IPS-20b (cell line): ENCODE data around the gene MKNK1.

Source experiments
- H3K27ac ChIP-seq: one replicate; pipeline ENCODE4 v1.5.1; 2013; ENCODE audit warnings: low read length
- H3K27me3 ChIP-seq: 2 replicates; pipeline ENCODE4 v1.6.1; 2013; ENCODE audit warnings: mild to moderate bottlenecking, low read length, inconsistent platforms; ENCODE audit not compliant: insufficient read depth
- H3K36me3 ChIP-seq: 2 replicates; pipeline ENCODE4 v1.6.1; 2013; ENCODE audit warnings: low read depth, mild to moderate bottlenecking, inconsistent platforms, low read length, moderate library complexity; ENCODE audit not compliant: insufficient read depth
- H3K4me1 ChIP-seq: 2 replicates; pipeline ENCODE4 v1.6.1; 2013; ENCODE audit warnings: mild to moderate bottlenecking, control low read depth, inconsistent platforms, low read length, moderate library complexity; ENCODE audit not compliant: insufficient read depth
- H3K4me3 ChIP-seq: 2 replicates; pipeline ENCODE4 v1.5.1; 2013; ENCODE audit warnings: mild to moderate bottlenecking, low read length, inconsistent platforms
- H3K9ac ChIP-seq: 2 replicates; pipeline ENCODE4 v1.6.1; 2013; ENCODE audit warnings: low read depth, mild to moderate bottlenecking, inconsistent platforms, low read length, moderate library complexity
- H3K9me3 ChIP-seq: 2 replicates; pipeline ENCODE4 v1.6.1; 2013; ENCODE audit warnings: mild to moderate bottlenecking, low read depth, low read length, inconsistent platforms; ENCODE audit not compliant: insufficient read depth

The MKNK1 gene

DNA sequence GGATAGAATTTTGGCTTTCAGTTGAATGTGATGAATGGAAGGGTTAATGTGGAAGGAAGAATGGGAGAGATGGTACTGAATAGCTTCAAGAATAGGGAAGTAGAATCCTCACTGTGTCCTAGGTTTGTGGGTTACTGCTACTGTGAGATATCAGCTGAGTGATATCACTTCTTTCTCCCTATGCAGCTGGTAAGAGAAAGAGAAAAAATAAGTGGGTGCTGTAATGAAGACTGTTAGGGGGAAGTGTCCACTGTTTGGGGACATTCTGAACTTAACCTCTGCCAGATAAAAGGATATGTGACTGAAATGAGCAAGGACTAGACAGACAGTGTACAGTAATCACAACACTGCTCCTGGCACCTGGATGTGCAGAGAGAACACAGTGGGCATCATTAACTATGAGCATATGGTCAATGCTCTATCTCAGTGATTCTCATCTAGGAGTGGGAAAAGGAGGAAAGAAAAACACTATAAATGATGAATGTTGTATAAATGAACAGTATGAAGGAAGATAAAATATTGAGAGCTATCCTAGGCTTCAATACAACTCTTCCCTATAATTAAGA, 38.1 kb upstream of the MKNK1 start:
- Histone ChIP-seq H3K4me3 (no peak overlapping the region), H3K9ac (no peak overlapping the region), H3K4me1 (no peaks in the 10 kb centered on the region), H3K9me3 (no peaks in the 10 kb centered on the region), H3K27ac (no peak overlapping the region), H3K27me3 (no peaks in the 10 kb centered on the region), H3K36me3 (peaks cover 29% of the 10 kb centered on the region)

DNA sequence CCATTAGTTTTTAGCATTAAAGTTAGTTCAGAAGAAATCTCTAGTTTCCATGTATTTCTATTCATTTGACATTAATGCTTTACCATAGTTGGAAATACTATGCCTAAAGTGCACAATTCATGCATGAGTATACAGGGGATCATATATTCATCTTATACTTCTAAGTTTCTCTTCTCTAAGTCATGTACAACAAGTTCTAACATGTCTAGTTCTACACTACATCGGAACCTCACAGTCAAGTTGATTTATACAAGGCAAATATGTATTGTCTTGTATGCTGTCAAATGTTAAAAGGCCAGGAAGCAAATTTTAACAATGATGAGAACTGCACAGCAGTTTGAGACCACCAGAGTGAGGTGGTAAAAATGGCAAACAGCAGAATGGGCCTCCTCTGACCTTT, 35.5 kb upstream of the MKNK1 start:
- no peaks in the 10 kb centered on the region for H3K4me1 ChIP-seq
- H3K27me3 ChIP-seq, result no peaks in the 10 kb centered on the region
- H3K9ac ChIP-seq, result no peak overlapping the region
- H3K36me3 ChIP-seq, result peaks cover 44% of the 10 kb centered on the region
- no peaks in the 10 kb centered on the region for H3K9me3 ChIP-seq
- no peak overlapping the region for H3K27ac ChIP-seq
- no peak overlapping the region for H3K4me3 ChIP-seq

DNA sequence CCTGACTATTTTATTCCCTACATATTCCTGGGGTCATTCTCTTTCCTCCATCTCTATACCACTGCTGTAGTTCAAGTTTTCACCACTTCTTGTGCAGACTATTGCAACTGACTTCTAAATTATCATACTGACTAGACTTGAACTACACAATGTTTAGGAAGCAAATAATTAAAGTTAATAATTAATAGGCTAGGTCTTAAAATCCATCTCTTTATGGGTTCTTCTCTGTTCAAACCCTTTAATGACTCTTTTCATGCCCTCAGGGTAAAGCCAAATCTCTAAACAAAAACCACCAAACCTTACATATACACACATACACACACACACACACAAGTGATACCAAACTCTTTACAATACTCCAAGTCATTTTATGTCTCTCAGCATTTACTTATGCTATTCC, 34.9 kb upstream of the MKNK1 start:
- Histone ChIP-seq H3K4me3 (no peak overlapping the region), H3K4me1 (no peaks in the 10 kb centered on the region), H3K27ac (no peak overlapping the region), H3K27me3 (no peaks in the 10 kb centered on the region), H3K9me3 (no peaks in the 10 kb centered on the region), H3K36me3 (peaks cover 51% of the 10 kb centered on the region), H3K9ac (no peak overlapping the region)

DNA sequence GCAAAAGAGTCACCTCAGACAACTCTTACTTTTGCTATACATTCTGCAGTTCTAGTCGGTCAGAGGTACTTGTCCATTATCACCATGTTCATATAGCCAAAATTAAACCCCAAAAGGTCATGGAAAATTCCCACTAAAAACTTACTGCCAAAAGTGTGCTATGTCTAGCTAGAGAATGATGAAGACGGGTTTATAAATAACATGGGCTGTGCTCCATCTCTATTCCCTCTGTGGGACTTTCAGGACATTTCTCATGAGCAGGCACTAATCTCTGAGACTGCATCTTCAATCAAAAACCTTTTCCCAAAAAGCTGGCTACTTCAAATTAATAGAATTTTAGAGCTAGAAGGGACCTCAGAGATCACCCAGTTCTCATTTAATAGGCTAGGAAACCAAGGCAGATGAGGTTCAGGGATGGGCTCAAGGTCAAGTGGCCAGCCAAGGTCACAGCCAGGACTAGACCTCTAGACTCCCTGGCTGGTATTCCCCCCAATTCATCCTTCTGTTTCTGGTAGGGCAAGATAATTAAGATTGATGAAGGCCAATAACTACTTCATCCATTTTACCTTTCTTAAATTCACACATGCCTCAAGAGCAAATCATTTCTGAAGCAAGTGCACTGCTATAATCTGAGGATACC, 33.5 kb upstream of the MKNK1 start:
- Histone ChIP-seq H3K4me1 (no peaks in the 10 kb centered on the region), H3K27me3 (no peaks in the 10 kb centered on the region), H3K9ac (no peak overlapping the region), H3K4me3 (no peak overlapping the region), H3K36me3 (peaks cover 56% of the 10 kb centered on the region), H3K27ac (no peak overlapping the region), H3K9me3 (no peaks in the 10 kb centered on the region)

DNA sequence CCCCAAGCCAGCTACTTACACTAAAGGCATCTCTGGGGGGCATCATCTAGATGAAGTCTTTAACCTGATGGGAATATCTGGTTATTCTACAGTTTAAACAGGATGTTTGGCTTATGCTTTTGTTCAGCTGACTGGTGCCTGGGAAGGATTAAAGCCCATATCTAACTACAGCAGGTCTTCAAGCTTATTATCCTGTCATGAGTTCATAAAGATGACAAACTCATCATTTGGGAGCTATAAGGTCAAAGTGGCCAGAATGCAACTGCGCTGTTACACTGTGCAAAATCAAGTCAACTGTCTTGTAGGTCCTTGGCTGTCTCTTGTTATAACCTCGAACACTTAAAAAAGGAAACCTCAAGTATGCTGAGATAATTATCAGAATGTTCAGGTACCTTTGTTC, 31.1 kb upstream of the MKNK1 start:
- Histone ChIP-seq H3K36me3 (peaks cover 59% of the 10 kb centered on the region), H3K4me3 (no peak overlapping the region), H3K4me1 (no peaks in the 10 kb centered on the region), H3K9me3 (no peaks in the 10 kb centered on the region), H3K9ac (no peak overlapping the region), H3K27ac (no peak overlapping the region), H3K27me3 (no peaks in the 10 kb centered on the region)

DNA sequence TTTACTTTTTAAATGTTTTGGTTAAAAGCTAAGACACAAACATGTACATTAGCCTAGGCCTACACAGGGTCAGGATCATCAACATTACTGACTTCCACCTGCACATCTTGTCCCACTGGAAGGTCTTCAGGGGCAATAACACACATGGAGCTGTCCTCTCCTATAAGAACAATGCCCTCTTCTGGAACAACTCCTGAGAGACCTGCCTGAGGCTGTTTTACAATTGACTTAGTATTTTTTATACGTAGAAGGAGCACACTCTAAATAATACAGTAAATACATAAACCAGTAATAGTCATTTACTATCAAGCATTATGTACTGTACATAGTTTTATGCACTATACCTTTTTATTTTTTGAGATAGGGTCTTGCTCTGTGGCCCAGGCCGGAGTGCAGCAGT, 26.7 kb upstream of the MKNK1 start:
- Histone ChIP-seq H3K4me1 (no peaks in the 10 kb centered on the region), H3K9ac (no peak overlapping the region), H3K4me3 (no peak overlapping the region), H3K27ac (no peak overlapping the region), H3K36me3 (peaks cover 43% of the 10 kb centered on the region), H3K27me3 (no peaks in the 10 kb centered on the region), H3K9me3 (no peaks in the 10 kb centered on the region)

DNA sequence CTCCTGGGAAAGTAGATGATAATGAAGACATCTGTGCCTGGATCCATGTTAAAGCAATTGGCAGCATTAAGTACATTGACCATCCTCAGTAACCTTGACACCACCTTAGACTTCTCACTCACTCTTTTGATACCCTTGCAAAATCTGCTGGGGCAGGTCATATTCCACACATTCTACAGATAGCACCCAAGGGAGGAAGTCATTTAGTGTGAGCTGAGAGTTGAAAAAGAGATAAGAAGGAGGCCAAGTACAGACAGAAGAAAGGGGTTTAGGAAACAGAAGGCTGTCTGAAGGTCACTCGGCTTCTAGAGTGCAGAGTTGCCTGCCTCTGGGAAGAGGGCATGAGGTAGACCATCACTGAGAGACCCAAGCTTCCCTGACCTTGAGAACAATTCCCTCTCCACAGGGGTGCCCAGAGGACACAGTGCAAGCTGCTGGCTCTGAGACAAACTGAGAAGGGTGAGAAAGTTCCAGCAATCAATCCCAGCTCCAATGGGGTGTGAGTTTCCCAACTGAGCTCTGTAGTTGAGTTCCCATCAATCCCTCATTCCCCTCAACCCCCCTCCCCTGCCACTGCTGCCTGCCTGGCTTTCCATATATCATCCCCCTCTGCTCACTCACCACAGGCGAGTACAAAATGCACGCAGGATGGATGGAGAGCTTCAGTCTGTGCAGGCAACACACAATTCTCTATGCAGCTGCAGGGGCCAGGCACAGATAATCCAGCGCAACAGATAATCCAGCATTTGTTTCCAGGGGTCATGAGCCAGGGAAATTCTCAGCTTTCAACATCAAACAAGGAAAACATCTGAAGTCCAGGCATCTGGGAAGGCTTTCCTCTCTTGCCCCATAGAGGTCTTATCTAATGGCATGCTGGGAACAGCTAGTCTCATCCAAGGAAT, 19.9 kb upstream of the MKNK1 start:
- no peak overlapping the region for H3K9ac ChIP-seq
- no peaks in the 10 kb centered on the region for H3K36me3 ChIP-seq
- no peaks in the 10 kb centered on the region for H3K9me3 ChIP-seq
- no peak overlapping the region for H3K4me3 ChIP-seq
- H3K27me3 ChIP-seq, result peaks cover 8% of the 10 kb centered on the region; the same call in 1 of the 2 replicates
- no peak overlapping the region for H3K27ac ChIP-seq
- H3K4me1 ChIP-seq, result no peaks in the 10 kb centered on the region

DNA sequence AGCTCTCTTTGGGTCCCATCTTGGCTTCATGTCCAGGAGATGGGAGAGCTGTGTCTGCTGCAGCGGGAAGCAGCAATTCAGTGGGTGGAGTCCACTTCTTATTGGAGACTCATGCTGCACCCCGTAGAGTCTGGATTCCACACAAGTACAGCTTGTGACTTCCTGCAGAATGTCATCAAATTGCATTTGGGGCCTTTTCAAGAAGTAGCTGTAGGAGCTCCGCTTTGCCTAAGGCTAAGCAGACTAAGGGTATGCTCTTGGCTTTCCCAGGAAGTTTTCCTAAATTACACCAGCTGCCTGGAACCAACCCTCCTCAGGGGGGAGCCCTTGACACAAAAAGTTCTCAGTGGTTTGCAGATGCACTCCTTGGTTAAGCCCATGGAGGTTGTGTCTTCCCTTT, 18.3 kb upstream of the MKNK1 start:
- no peak overlapping the region for H3K27ac ChIP-seq
- H3K4me1 ChIP-seq, result no peaks in the 10 kb centered on the region
- H3K27me3 ChIP-seq, result peaks cover 19% of the 10 kb centered on the region
- H3K9ac ChIP-seq, result no peak overlapping the region
- H3K36me3 ChIP-seq, result no peaks in the 10 kb centered on the region
- no peaks in the 10 kb centered on the region for H3K9me3 ChIP-seq
- no peak overlapping the region for H3K4me3 ChIP-seq

DNA sequence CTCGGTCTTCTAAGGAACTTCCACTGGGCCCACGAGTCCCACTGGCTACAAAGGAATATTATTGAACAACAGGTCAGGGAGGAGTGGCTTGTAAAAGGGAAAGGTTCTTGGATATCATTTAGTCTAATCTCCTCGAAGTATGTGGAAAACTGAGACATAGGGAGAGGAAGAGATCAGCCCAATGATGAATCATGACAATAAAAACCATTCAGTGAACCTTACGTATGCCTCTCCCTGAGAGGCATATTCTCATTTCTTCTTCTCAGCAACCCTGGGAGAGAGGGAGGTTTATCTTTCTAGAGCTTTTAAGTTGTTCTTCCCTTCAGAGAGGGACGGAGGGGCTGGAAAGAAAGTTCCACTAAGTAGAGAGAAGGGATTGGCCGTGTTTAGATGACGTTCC, 17.9 kb upstream of the MKNK1 start:
- H3K36me3 ChIP-seq, result no peaks in the 10 kb centered on the region
- H3K27me3 ChIP-seq, result peaks cover 24% of the 10 kb centered on the region
- H3K9me3 ChIP-seq, result no peaks in the 10 kb centered on the region
- no peaks in the 10 kb centered on the region for H3K4me1 ChIP-seq
- H3K27ac ChIP-seq, result no peak overlapping the region
- no peak overlapping the region for H3K9ac ChIP-seq
- no peak overlapping the region for H3K4me3 ChIP-seq

DNA sequence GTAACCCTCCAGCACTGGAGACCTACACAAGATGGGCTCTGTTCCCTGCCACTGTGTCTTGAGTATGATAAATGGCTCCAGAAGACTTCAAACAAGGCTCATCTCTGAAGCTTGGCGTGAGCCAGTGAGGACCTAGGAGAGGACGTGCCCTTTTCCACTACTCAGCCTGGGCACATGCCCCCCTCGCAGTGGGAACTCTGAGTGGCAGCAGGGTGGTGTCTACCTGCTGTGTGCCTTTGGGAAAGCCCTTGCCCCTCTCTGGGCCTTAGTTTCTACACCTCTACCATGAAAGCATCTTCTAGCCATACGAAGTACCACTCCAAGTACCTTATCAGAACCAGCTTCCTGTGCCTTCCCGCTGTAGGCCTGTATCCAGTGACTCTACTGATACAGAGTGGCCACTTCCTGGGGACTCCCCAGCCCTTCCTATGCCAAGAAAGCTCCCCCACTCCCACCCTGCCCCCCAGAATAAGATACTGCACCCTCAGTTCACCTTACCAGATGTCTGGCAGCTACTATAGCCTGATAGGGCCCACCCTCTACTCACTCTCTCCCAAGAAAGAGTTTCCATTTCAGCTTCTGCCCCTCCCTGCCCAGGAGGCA, 15.7 kb upstream of the MKNK1 start:
- H3K4me3 ChIP-seq, result no peak overlapping the region
- H3K36me3 ChIP-seq, result no peaks in the 10 kb centered on the region
- no peaks in the 10 kb centered on the region for H3K9me3 ChIP-seq
- peaks cover 26% of the 10 kb centered on the region for H3K27me3 ChIP-seq
- no peak overlapping the region for H3K27ac ChIP-seq
- no peak overlapping the region for H3K9ac ChIP-seq
- peaks cover 3% of the 10 kb centered on the region; the same call in 1 of the 2 replicates for H3K4me1 ChIP-seq

DNA sequence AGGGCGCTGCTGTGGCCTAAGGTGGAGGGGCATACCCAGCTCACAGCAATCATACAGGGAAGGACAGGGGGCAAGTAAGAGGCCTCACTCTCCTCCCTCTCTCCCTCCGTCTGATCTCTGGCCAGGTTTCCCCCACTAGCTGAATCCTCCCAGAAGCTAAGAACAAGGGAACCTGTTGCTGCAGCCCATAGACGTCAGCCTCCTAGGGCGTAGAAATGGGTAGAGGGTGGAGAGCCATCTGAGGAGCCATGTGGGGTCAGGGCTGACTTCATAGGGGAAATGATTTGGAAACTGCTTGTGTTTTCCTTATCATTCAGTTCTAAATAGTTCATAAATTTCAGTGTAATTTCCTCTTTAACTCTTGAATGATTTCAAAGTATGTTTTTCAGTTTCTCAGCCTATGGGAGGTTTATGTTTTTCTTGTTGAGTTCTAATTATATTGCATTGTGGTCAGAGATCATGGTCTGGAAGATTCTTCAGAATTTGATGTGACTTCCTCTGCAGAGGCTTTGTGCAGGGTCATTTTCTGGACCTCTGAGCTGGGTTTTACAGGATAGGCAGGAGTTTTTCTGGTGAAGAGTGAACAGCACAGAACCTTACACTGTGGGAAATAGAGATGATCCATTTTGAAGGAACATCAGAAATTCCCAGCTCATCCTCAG, 14.8 kb upstream of the MKNK1 start:
- Histone ChIP-seq H3K4me3 (no peak overlapping the region), H3K4me1 (peaks cover 12% of the 10 kb centered on the region; the same call in 1 of the 2 replicates), H3K9ac (no peak overlapping the region), H3K9me3 (no peaks in the 10 kb centered on the region), H3K27me3 (peaks cover 26% of the 10 kb centered on the region), H3K27ac (no peak overlapping the region), H3K36me3 (no peaks in the 10 kb centered on the region)
